A549 (cell line): ENCODE results near the gene FAM24B. TPM values are rescaled to one million over a fixed set of nuclear protein-coding genes. Genes with fewer than 3 reads are reported as not detected.
"Not testable (repeated sequence)": the region's sequence is repeated elsewhere in the genome, so short reads cannot be mapped to it uniquely, and the experiment has no call there.

ENCODE experiments used
- ATAC-seq, 2 experiments: fragments of 200-7000 bp in 1 of 2; fragments of >200 bp in 1 of 2; cut with Nextera tagmentation in 1 of 2; cut with Tn5 transposase in 1 of 2; 3 replicates each; pipeline versions ENCODE4 v1.8.0 to v1.9.1; 2018 to 2020; ENCODE audit warnings: mild to moderate bottlenecking in 1 of 2, moderate library complexity in 1 of 2
- CTCF ChIA-PET: fragments of 300-600 bp; sonication (Branson Sonifier 250); formaldehyde crosslinking; extraction: SDS; loops from one replicate; lab custom pipeline; 2021; ENCODE audit warnings: antibody characterized with exemption, inconsistent platforms; lab: Yijun Ruan, JAX
- POLR2A ChIA-PET: fragments of 350-600 bp; formaldehyde crosslinking; extraction: SDS; loops from one replicate; lab custom pipeline; 2021; ENCODE audit warnings: antibody characterized with exemption, inconsistent platforms; lab: Yijun Ruan, JAX
- DNase-seq, 2 experiments: peaks; one replicate each; pipeline versions ENCODE4 v3.0.0 to v3.0.0-alpha.2; 2011 to 2016; ENCODE audit warnings: low read depth in 1 of 2, low spot score in 1 of 2
- FAIRE-seq: peaks from 2 replicates; lab custom pipeline; 2011; peaks lifted over from hg19 to GRCh38; lab: Jason Lieb, UNC
- H3K27ac ChIP-seq, 2 experiments: fragments of >200 bp; sonication (Bioruptor Twin); formaldehyde crosslinking; 3 replicates each; pipeline ENCODE4 v1.5.1; 2016 to 2017
- H3K4me1 ChIP-seq: fragments of >200 bp; sonication (Bioruptor Twin); formaldehyde crosslinking; 3 replicates; pipeline ENCODE4 v1.6.1; 2016
- H3K4me2 ChIP-seq: fragments of >200 bp; sonication (Bioruptor Twin); formaldehyde crosslinking; 3 replicates; pipeline ENCODE4 v1.6.1; 2016
- H3K4me3 ChIP-seq: fragments of >200 bp; sonication (Bioruptor Twin); formaldehyde crosslinking; 3 replicates; pipeline ENCODE4 v1.5.1; 2016
- H3K9me3 ChIP-seq: fragments of >200 bp; sonication (Bioruptor Twin); formaldehyde crosslinking; 3 replicates; pipeline ENCODE4 v1.6.1; 2016
- ATOH8 ChIP-seq: fragments of 250-450 bp; sonication (Bioruptor Pico); IDR thresholded peaks from 2 replicates; pipeline ENCODE4 v1.5.0; 2020; ENCODE audit warnings: low read depth, mild to moderate bottlenecking, moderate library complexity
- CEBPB ChIP-seq, 2 experiments: fragments of >200 bp in 1 of 2; sonication (Bioruptor Twin) in 1 of 2; formaldehyde crosslinking in 1 of 2; IDR thresholded peaks; 2 replicates each; pipeline ENCODE4 v1.6.1; 2012 to 2016
- FOSL2 ChIP-seq, 2 experiments: fragments of 450-650 bp in 1 of 2; fragments of >200 bp in 1 of 2; sonication (Bioruptor Twin) in 1 of 2; formaldehyde crosslinking; IDR thresholded peaks; 2 replicates each; pipeline versions ENCODE4 v1.5.0 to v1.6.1; 2016 to 2020; ENCODE audit warnings: mild to moderate bottlenecking in 1 of 2, moderate library complexity in 1 of 2
- FOXS1 ChIP-seq: fragments of 250-450 bp; sonication (Bioruptor Pico); IDR thresholded peaks from 2 replicates; pipeline ENCODE4 v1.5.0; 2020; ENCODE audit warnings: mild to moderate bottlenecking, moderate library complexity
- GATA3 ChIP-seq: IDR thresholded peaks from 2 replicates; pipeline ENCODE4 v1.6.1; 2012; ENCODE audit warnings: borderline replicate concordance
- JUNB ChIP-seq: fragments of >200 bp; sonication (Bioruptor Twin); formaldehyde crosslinking; IDR thresholded peaks from 2 replicates; pipeline ENCODE4 v1.6.1; 2016
- MAFK ChIP-seq: fragments of 450-650 bp; IDR thresholded peaks from 2 replicates; pipeline ENCODE4 v1.6.1; 2014; ENCODE audit not compliant: partially characterized antibody
- NFE2L2 ChIP-seq: fragments of 150-350 bp; conservative IDR thresholded peaks from 2 replicates; pipeline ENCODE4 v1.6.1; 2014; ENCODE audit warnings: low read length
- NR3C1 ChIP-seq: fragments of >200 bp; sonication (Bioruptor Twin); formaldehyde crosslinking; IDR thresholded peaks from 3 replicates; pipeline ENCODE4 v1.6.1; 2017
- WGBS: methylation state at CpG from one replicate; pipeline ENCODE4 v1.1.6; 2017; ENCODE audit errors: missing lambda C conversion rate; 5-methylcytosine and 5-hydroxymethylcytosine counted together
- polyA plus RNA-seq, 4 experiments: library from polyadenylated mRNA; depleted of rRNA in 3 of 4; stranded (reverse); fragments of >200 nt; fragmentation: RNase III in 1 of 4; extraction: RNeasy Plus Mini Kit Qiagen cat#74134 plus additional on column Dnase treatment in 1 of 4; gene quantifications; 2 replicates in 3 of 4; 3 replicates in 1 of 4; pipeline ENCODE4 v1.2.3, GENCODE V29; 2011 to 2017
- TF ChIP-seq, protein P1 (sequence below): IDR thresholded peaks from 2 replicates; pipeline ENCODE4 v1.6.1; 2012; ENCODE audit warnings: low read depth, borderline replicate concordance
- TF ChIP-seq, protein P2 (sequence below): IDR thresholded peaks from 2 replicates; pipeline ENCODE4 v1.6.1; 2012

FAM24B gene
- polyA plus RNA-seq, 2 of the 4 experiments (the other 2 are of a cell fraction) = 15.6 to 27.6 TPM

DNA sequence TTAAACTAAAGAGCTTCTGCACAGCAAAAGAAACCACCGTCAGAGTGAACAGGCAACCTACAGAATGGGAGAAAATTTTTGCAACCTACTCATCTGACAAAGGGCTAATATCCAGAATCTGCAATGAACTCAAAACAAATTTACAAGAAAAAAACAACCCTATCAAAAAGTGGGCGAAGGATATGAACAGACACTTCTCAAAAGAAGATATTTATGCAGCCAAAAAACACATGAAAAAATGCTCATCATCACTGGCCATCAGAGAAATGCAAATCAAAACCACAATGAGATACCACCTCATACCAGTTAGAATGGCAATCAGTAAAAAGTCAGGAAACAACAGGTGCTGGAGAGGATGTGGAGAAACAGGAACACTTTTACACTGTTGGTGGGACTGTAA, 7.4 kb downstream of the FAM24B start:
- DNase-seq, H3K4me2 ChIP-seq, H3K27ac ChIP-seq, POLR2A ChIA-PET, FAIRE-seq, ATAC-seq, H3K4me3 ChIP-seq, H3K9me3 ChIP-seq: not testable (repeated sequence)
- WGBS = 91% methylated on average over 2 of the region's 2 CpGs
- H3K4me1 ChIP-seq = peaks cover 17% of the 10 kb centered on the region
- CTCF ChIA-PET = interaction anchor here (0.7 kb wide), 1 partner anchor 74 kb away, joined by 3 read pairs; no protein-coding TSS in a partner anchor

- DNase-seq, CTCF ChIA-PET, H3K4me2 ChIP-seq, H3K9me3 ChIP-seq, POLR2A ChIA-PET, H3K27ac ChIP-seq, H3K4me3 ChIP-seq, FAIRE-seq, ATAC-seq: not testable (repeated sequence)
- 88% methylated on average over 1 of the region's 2 CpGs for WGBS
- peaks cover 38% of the 10 kb centered on the region for H3K4me1 ChIP-seq
These were observed 10.6 kb downstream of the FAM24B start for GRCh38 chr10:122868768-122869167.

DNA sequence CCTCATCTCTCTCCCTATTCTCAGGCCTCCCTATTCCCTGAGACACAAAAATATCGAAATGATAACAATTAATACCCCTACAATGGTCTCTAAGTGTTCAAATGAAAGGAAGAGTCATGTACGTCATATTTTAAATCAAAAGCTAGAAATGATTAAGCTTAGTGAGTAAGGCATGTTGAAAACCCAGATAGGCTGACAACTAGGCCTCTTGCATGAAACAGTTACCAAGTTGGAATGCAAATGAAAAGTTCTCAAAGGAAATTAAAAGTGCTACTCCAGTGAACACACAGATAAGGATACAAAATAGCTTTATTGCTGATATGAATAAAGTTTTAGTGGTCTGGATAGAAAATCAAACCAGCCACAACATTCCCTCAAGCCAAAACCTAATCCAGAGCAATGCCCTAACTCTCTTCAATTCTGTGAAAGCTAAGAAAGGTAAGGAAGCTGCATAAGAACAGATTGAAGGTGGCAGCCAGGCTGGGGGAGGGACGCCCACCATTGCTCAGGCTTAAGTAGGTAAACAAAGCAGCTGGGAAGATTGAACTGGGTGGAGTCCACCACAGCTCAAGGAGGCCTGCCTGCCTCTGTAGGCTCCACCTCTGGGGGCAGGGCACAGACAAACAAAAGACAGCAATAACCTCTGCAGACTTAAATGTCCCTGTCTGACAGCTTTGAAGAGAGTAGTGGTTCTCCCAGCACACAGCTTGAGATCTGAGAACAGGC, 12.5 kb downstream of the FAM24B start:
- Histone ChIP-seq H3K27ac (peak overlapping the region; percentile 47 to 86; a peak in 5 of 6 replicates), H3K4me1 (peaks cover 54% of the 10 kb centered on the region), H3K4me2 (peak overlapping the region; percentile 56)
- FAIRE-seq, H3K9me3 ChIP-seq, DNase-seq, CTCF ChIA-PET, H3K4me3 ChIP-seq: not testable (repeated sequence)
- POLR2A ChIA-PET = interaction anchor here (0.7 kb wide), 1 partner anchor 13 kb away, joined by 3 read pairs; the partner anchor contains the start of gene FAM24B
- 26% methylated on average over 3 of the region's 3 CpGs for WGBS
- peak; percentile 30 to 58; a peak in 2 of 6 replicates for ATAC-seq

DNA sequence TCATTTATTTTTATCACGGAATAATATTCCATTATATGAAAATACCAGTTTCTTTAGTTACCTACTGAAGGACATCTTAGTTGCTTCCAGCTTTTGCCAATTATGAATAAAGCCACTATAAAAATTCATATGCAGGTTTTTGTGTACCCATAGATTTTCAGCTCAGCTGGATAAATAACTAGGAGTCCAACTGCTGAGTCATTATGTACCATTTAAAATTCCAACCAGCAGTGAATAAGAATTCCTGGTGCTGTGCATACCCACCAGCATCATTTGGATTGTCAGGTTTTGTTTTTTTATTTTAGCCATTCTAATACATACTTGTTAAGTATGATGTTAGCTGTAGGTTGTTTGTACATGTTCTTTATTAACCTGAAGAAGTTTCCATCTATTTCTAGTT, 14.5 kb downstream of the FAM24B start:
- Histone ChIP-seq H3K4me1 (peaks cover 74% of the 10 kb centered on the region), H3K4me2 (peak overlapping the region; percentile 59), H3K27ac (peak overlapping the region; percentile 80 to 86), H3K4me3 (peak overlapping the region; percentile 4; the same call in 1 of the 3 replicates), H3K9me3 (no peaks in the 10 kb centered on the region)
- ChIA-PET CTCF (interaction anchor here (0.6 kb wide), 1 partner anchor 296 kb away, joined by 5 read pairs; no protein-coding TSS in a partner anchor), POLR2A (no interaction called here)
- ATAC-seq (peak in 1 of 2 experiments; percentile 77; a peak in 3 of 6 replicates), DNase-seq (peak; percentile 40 to 53), FAIRE-seq (peak; percentile 70)
- 14% methylated on average over 1 of the region's 1 CpG for WGBS
- TF ChIP-seq NFE2L2 (peak; percentile 82), FOXS1 (CRISPR knock-in tag) (peak; percentile 96; the same call in 1 of the 2 replicates), ATOH8 (CRISPR knock-in tag) (no peak), MAFK (peak; percentile 88), FOSL2 (IDR thresholded peaks at IDR 0.05) (peak; percentile 69; the same call in 1 of the 2 replicates), FOSL2 (CRISPR knock-in tag; IDR thresholded peaks at IDR 0.05) (peak; percentile 84), JUNB (peak; percentile 69), GATA3 (peak; percentile 65; the same call in 1 of the 2 replicates)
- TF ChIP-seq, protein P1, sequence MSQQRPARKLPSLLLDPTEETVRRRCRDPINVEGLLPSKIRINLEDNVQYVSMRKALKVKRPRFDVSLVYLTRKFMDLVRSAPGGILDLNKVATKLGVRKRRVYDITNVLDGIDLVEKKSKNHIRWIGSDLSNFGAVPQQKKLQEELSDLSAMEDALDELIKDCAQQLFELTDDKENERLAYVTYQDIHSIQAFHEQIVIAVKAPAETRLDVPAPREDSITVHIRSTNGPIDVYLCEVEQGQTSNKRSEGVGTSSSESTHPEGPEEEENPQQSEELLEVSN = no peak
- TF ChIP-seq, protein P2, sequence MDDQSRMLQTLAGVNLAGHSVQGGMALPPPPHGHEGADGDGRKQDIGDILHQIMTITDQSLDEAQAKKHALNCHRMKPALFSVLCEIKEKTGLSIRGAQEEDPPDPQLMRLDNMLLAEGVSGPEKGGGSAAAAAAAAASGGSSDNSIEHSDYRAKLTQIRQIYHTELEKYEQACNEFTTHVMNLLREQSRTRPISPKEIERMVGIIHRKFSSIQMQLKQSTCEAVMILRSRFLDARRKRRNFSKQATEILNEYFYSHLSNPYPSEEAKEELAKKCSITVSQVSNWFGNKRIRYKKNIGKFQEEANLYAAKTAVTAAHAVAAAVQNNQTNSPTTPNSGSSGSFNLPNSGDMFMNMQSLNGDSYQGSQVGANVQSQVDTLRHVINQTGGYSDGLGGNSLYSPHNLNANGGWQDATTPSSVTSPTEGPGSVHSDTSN = peak; percentile 75

GRCh38 chr10:122864194-122864592, 15.2 kb downstream of the FAM24B start:
- POLR2A ChIA-PET = no interaction called here
- CTCF ChIA-PET = interaction anchor here (1.2 kb wide), 1 partner anchor 16 kb away, joined by 4 read pairs; no protein-coding TSS in a partner anchor
- FAIRE-seq = no peak

More at GRCh38 chr10:122864194-122864592, 15.2 kb downstream of the FAM24B start:
- Histone ChIP-seq H3K4me2 (peak overlapping the region; percentile 59), H3K27ac (peak overlapping the region; percentile 80 to 86), H3K9me3 (no peaks in the 10 kb centered on the region)
- TF ChIP-seq CEBPB (IDR thresholded peaks at IDR 0.05) (0 out of 4 replicates have a peak, but pooled peaks of 1 of the 2 experiments have one; percentile 33), NR3C1 (no peak)
- TF ChIP-seq, all 56 proteins: peak for 1
- no peak for ATAC-seq
- WGBS = 87% methylated on average over 2 of the region's 2 CpGs
- H3K4me3 ChIP-seq = no peak overlapping the region
- H3K4me1 ChIP-seq = peaks cover 79% of the 10 kb centered on the region
- no peak for DNase-seq
